Measurements from ENCODE around the gene C1orf21. TPM values are rescaled to one million over a fixed set of nuclear protein-coding genes. Genes with fewer than 3 reads are reported as not detected.

The C1orf21 gene
- total and polyA plus RNA-seq, 10 donors = 9.7 to 60.4 (median 26.7) TPM

GRCh38 chr1:184664661-184665060, 277.8 kb downstream of the C1orf21 start:
- intact Hi-C loops (cut with DNase I; ENCODE audit: low total_unique reads) = loop anchor here (10.0 kb wide), 1 partner anchor 590 kb away; no protein-coding TSS in a partner anchor
- Histone ChIP-seq H3K27ac (no peak overlapping the region), H3K36me3 (no peaks in the 10 kb centered on the region), H3K9me3 (no peaks in the 10 kb centered on the region), H3K27me3 (replicated peaks in 1 of 7) (peaks cover 0 to 20% (median 0%) of the 10 kb centered on the region in 7 donors), H3K4me1 (peaks cover 0 to 15% (median 10%) of the 10 kb centered on the region in 6 donors), H3K4me3 (peak overlapping the region in 2 of 8 donors; percentile 30 to 53)
- TF ChIP-seq POLR2A (IDR thresholded peaks at IDR 0.05) (no peak), CTCF (IDR thresholded peaks at IDR 0.05 in 8 of 11, conservative IDR thresholded peaks at IDR 0.05 in 3 of 11) (no peak), POLR2AphosphoS5 (IDR thresholded peaks at IDR 0.05) (no peak)
- no peak for DNase-seq
- WGBS, 5 donors = 79 to 85% (median 82%) methylated on average over 15 of the region's 15 CpGs

- no peaks in the 10 kb centered on the region for H3K36me3 ChIP-seq
- peaks cover 0 to 20% (median 0%) of the 10 kb centered on the region in 7 donors for H3K27me3 ChIP-seq (replicated peaks in 1 of 7)
- no peaks in the 10 kb centered on the region for H3K9me3 ChIP-seq
- WGBS, 5 donors = 86 to 95% (median 92%) methylated on average over 6 of the region's 6 CpGs
- no peak for DNase-seq
- no peak overlapping the region for H3K27ac ChIP-seq
- intact Hi-C loops (cut with DNase I; ENCODE audit: low total_unique reads) = loop anchor here (10.0 kb wide), 1 partner anchor 591 kb away; no protein-coding TSS in a partner anchor
- H3K4me3 ChIP-seq = no peak overlapping the region
- H3K4me1 ChIP-seq = peaks cover 0 to 15% (median 10%) of the 10 kb centered on the region in 6 donors
- TF ChIP-seq POLR2A (IDR thresholded peaks at IDR 0.05) (no peak), POLR2AphosphoS5 (IDR thresholded peaks at IDR 0.05) (no peak), CTCF (IDR thresholded peaks at IDR 0.05 in 8 of 11, conservative IDR thresholded peaks at IDR 0.05 in 3 of 11) (no peak)
These were observed 278.5 kb downstream of the C1orf21 start for GRCh38 chr1:184665360-184665759.

GRCh38 chr1:184669391-184669790, 282.6 kb downstream of the C1orf21 start:
- intact Hi-C loops (cut with DNase I; ENCODE audit: low total_unique reads) = loop anchor here (10.0 kb wide), 1 partner anchor 595 kb away; no protein-coding TSS in a partner anchor

More at GRCh38 chr1:184669391-184669790, 282.6 kb downstream of the C1orf21 start:
- DNase-seq = no peak
- Histone ChIP-seq H3K36me3 (no peaks in the 10 kb centered on the region), H3K27me3 (replicated peaks in 1 of 7) (peaks cover 0 to 10% (median 0%) of the 10 kb centered on the region in 7 donors), H3K4me3 (no peak overlapping the region), H3K27ac (no peak overlapping the region), H3K9me3 (no peaks in the 10 kb centered on the region), H3K4me1 (peaks cover 0 to 5% (median 2%) of the 10 kb centered on the region in 6 donors)
- TF ChIP-seq CTCF (IDR thresholded peaks at IDR 0.05 in 8 of 11, conservative IDR thresholded peaks at IDR 0.05 in 3 of 11) (no peak), POLR2AphosphoS5 (IDR thresholded peaks at IDR 0.05) (no peak), POLR2A (IDR thresholded peaks at IDR 0.05) (no peak)
- WGBS, 5 donors = 73 to 90% (median 85%) methylated on average over 1 of the region's 1 CpG
